ENCODE measurements around the gene SMG6.

The SMG6 gene

DNA sequence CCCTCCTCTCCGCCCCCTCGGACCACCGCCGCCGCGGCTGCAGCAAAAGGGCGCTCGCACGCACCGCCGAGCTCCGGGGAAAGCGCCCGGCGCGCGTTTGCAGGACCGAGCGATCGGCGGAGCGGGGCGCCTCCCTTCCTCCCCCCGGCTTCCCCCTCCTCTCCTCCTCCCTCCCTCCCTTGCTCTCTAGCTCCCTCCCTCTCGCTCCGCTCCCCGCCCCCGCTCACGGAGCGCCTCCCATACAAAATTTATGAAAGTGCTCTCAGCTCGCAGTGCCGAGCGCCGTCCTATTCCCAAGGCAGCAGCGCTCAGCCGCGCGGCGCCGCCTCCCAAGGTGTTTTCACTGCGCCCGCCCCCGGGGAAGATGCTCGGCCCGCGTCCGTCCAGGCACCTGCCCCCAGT is 278.4 kb downstream of the SMG6 start, which contains the start of gene RTN4RL1:
Gene RTN4RL1 (minus strand): TSS at position 115 of the 402 bp plus-strand sequence. CDS start 469 bp downstream, outside the sequence.
- H3K27me3 ChIP-seq (ENCODE audit: control insufficient read depth in 1 of 2, insufficient read depth in 2 of 2, low read length in 2 of 2), result peaks cover 43 to 62% of the 10 kb centered on the region in 2 donors
- H3K4me1 ChIP-seq (ENCODE audit: control insufficient read depth in 1 of 2, insufficient read depth in 2 of 2, low read length in 2 of 2), result peaks cover 13 to 19% of the 10 kb centered on the region in 2 donors
- no peaks in the 10 kb centered on the region for H3K36me3 ChIP-seq (ENCODE audit: control insufficient read depth in 1 of 2, insufficient read depth in 2 of 2, low read length in 2 of 2)
- peak within 1 kb of the TSS in 1 of 2 donors; percentile 25 for H3K9ac ChIP-seq (ENCODE audit: low read depth in 1 of 2, low read length in 2 of 2)
- H3K27ac ChIP-seq (ENCODE audit: low read depth, low read length), result no peak within 1 kb of the TSS
- H3K9me3 ChIP-seq (ENCODE audit: control insufficient read depth in 1 of 2, low read length in 2 of 2), result no peaks in the 10 kb centered on the region
- H3K4me3 ChIP-seq (ENCODE audit: low read depth in 1 of 2, low read length in 2 of 2), result peak within 1 kb of the TSS; percentile 50 to 64

DNA sequence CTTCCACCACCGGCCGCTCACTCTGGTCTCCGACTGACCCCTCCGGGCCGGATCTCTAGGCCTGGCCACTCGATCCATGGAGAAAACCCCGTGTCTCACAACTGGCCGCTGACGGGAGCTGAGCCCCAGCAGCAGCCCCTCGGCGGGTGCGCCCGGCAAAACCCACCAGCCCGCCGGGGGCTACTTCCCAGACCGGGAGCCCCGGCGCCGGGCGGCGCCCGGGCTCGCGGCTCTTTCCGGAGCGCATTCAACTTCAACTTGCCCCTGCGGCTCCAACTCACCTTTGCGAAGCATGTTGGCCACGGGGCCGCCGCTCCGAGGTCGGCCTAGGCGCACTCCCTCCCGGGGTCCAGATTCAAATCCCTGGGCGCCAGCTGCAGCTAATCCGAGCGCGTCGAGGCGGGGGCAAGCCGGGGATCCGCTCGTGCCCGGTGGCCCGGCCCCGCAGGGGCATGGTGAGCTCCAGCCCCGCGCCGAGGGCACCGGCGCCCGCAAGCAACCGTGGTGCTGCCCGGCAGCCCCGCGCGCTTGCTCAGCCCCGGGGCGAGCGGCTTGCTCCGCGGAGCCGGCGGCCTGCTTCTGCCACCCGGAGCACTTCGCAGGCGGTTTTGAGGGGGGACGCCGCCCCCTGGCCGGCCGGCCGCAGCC is 278.9 kb downstream of the SMG6 start:
- Histone ChIP-seq H3K4me3 (ENCODE audit: low read depth in 1 of 2, low read length in 2 of 2) (peak overlapping the region; percentile 50 to 64), H3K27ac (ENCODE audit: low read depth, low read length) (no peak overlapping the region), H3K9ac (ENCODE audit: low read depth in 1 of 2, low read length in 2 of 2) (no peak overlapping the region), H3K36me3 (ENCODE audit: control insufficient read depth in 1 of 2, insufficient read depth in 2 of 2, low read length in 2 of 2) (no peaks in the 10 kb centered on the region), H3K9me3 (ENCODE audit: control insufficient read depth in 1 of 2, low read length in 2 of 2) (no peaks in the 10 kb centered on the region), H3K4me1 (ENCODE audit: control insufficient read depth in 1 of 2, insufficient read depth in 2 of 2, low read length in 2 of 2) (peaks cover 13 to 18% of the 10 kb centered on the region in 2 donors), H3K27me3 (ENCODE audit: control insufficient read depth in 1 of 2, insufficient read depth in 2 of 2, low read length in 2 of 2) (peaks cover 45 to 66% of the 10 kb centered on the region in 2 donors)

DNA sequence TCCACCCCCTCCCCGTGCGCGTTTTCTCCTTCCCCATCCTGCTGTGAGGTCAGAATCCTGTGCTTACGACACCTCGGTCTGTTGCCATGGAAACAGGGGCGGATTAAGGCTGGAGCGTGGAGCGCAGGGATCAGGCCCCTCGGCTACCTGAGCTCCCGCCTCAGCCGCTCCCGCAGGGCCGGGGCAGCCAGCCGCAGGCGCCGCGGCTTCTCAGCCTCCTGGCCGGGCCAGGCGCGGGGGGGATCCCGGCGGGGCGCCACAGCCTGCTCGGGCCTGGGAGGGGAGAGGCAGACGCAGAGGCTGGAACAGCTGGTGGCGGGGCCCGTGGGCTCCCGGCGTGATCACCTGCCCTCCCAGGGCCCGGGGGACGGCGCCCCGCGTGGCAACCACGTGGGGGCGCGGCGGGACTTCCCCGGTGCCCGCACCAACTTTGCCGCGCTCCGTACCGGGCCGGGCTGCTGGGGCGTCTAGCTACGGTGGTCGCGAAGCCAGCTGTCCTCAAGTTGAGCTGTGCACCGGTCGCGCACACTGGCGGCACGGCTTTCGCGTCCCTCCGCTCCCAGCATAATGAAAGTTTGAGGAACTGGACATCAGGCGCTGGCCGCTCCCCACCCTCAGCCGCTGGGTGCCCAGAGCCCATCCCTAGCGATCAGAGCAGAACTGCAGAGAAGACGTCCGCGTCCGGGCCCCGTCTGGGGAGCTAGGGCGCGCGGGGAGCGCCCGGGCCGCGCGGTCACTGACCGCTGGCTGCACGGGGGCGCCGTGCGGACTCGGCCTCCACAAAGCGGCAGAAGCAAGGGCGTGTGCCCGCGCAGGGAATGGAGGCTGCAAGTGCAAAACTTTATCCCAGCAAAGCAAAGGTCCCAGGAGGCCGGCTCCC is 279.7 kb downstream of the SMG6 start:
- H3K9ac ChIP-seq (ENCODE audit: low read depth in 1 of 2, low read length in 2 of 2), result no peak overlapping the region
- H3K27me3 ChIP-seq (ENCODE audit: control insufficient read depth in 1 of 2, insufficient read depth in 2 of 2, low read length in 2 of 2), result peaks cover 51 to 70% of the 10 kb centered on the region in 2 donors
- no peak overlapping the region for H3K27ac ChIP-seq (ENCODE audit: low read depth, low read length)

DNA sequence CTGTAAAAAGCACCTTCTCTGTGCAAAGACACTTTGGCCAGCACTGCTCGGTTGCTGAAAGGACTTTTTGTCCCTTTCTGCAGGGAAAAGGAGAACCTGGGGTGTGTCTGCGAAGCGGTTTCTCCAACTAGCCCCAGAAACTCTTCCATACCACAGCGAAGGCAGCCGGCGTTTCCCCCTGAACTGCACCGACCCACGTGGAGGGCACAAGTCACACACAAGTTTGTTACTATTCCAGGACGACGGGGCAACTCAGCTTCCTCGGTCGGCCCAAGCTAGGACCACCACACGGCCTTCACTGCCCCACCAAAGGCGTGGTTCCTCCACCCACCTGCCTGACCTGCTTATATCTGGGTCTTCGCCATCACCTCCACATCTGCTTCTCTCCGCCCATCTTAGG is 280.3 kb downstream of the SMG6 start:
- Histone ChIP-seq H3K9me3 (ENCODE audit: control insufficient read depth in 1 of 2, low read length in 2 of 2) (no peaks in the 10 kb centered on the region), H3K9ac (ENCODE audit: low read depth in 1 of 2, low read length in 2 of 2) (no peak overlapping the region), H3K36me3 (ENCODE audit: control insufficient read depth in 1 of 2, insufficient read depth in 2 of 2, low read length in 2 of 2) (no peaks in the 10 kb centered on the region), H3K4me1 (ENCODE audit: control insufficient read depth in 1 of 2, insufficient read depth in 2 of 2, low read length in 2 of 2) (peaks cover 13 to 16% of the 10 kb centered on the region in 2 donors), H3K4me3 (ENCODE audit: low read depth in 1 of 2, low read length in 2 of 2) (no peak overlapping the region), H3K27me3 (ENCODE audit: control insufficient read depth in 1 of 2, insufficient read depth in 2 of 2, low read length in 2 of 2) (peaks cover 52 to 70% of the 10 kb centered on the region in 2 donors), H3K27ac (ENCODE audit: low read depth, low read length) (no peak overlapping the region)

More for the DNA sequence above, 279.7 kb downstream of the SMG6 start:
- no peaks in the 10 kb centered on the region for H3K36me3 ChIP-seq (ENCODE audit: control insufficient read depth in 1 of 2, insufficient read depth in 2 of 2, low read length in 2 of 2)
- H3K4me3 ChIP-seq (ENCODE audit: low read depth in 1 of 2, low read length in 2 of 2), result peak overlapping the region; percentile 50 to 53
- H3K4me1 ChIP-seq (ENCODE audit: control insufficient read depth in 1 of 2, insufficient read depth in 2 of 2, low read length in 2 of 2), result peaks cover 13 to 16% of the 10 kb centered on the region in 2 donors
- no peaks in the 10 kb centered on the region for H3K9me3 ChIP-seq (ENCODE audit: control insufficient read depth in 1 of 2, low read length in 2 of 2)

DNA sequence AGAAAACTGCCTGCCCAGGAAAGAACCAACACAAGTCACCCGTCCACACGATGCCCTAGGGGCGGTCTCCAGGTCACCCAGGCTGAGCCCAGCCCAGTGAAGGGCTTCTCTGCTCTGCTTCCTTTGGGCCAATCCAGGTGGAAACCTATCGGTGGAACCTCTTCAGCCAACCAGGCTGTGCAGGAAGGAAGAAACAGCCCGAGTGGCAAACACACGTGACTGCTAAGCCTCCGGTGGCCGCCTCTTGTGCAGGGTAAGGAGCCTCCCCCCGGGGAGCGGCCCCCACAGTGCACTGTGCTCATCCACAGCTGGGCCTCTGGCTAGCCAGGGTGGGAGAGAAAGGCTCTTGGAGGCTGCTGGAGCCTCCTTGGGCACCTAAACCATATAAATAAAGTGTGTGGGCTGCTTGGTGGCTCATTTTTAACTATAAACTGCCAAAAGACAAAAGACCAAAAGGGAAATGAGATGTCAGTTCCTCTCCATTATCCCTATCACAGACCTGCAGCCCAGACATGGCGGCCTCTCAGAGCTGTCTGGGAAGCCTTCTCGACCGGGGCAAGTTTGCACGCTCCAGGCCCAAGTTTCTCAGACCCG is 280.8 kb downstream of the SMG6 start:
- Histone ChIP-seq H3K9ac (ENCODE audit: low read depth in 1 of 2, low read length in 2 of 2) (no peak overlapping the region), H3K27ac (ENCODE audit: low read depth, low read length) (no peak overlapping the region), H3K36me3 (ENCODE audit: control insufficient read depth in 1 of 2, insufficient read depth in 2 of 2, low read length in 2 of 2) (no peaks in the 10 kb centered on the region)

GRCh38 chr17:2020721-2021120 is 282.9 kb downstream of the SMG6 start:
- H3K4me3 ChIP-seq (ENCODE audit: low read depth in 1 of 2, low read length in 2 of 2), result no peak overlapping the region
- peaks cover 41 to 68% of the 10 kb centered on the region in 2 donors for H3K27me3 ChIP-seq (ENCODE audit: control insufficient read depth in 1 of 2, insufficient read depth in 2 of 2, low read length in 2 of 2)

More for the DNA sequence above, 280.8 kb downstream of the SMG6 start:
- Histone ChIP-seq H3K4me1 (ENCODE audit: control insufficient read depth in 1 of 2, insufficient read depth in 2 of 2, low read length in 2 of 2) (peaks cover 13 to 16% of the 10 kb centered on the region in 2 donors), H3K27me3 (ENCODE audit: control insufficient read depth in 1 of 2, insufficient read depth in 2 of 2, low read length in 2 of 2) (peaks cover 47 to 70% of the 10 kb centered on the region in 2 donors), H3K4me3 (ENCODE audit: low read depth in 1 of 2, low read length in 2 of 2) (no peak overlapping the region), H3K9me3 (ENCODE audit: control insufficient read depth in 1 of 2, low read length in 2 of 2) (no peaks in the 10 kb centered on the region)

DNA sequence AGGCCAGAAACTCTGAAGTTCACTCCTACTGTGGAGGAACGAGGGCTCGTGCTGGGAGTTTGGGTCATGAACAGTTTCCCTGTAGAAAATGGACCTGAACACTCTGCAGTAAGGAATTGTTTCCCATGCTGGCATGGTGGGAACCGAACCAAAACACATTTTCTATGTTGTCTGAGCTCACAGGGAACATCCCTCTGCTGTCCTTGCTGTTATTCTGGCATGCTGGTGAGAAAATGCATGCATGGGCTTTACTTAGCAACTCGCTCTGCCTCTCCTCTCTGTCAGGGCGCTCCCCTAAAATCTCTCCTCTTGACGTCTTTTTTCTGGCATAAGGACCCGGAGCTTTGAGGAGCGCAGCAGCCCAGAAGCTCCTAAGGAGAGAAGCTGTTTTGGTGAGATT is 283.9 kb downstream of the SMG6 start:
- no peak overlapping the region for H3K27ac ChIP-seq (ENCODE audit: low read depth, low read length)
- no peaks in the 10 kb centered on the region for H3K36me3 ChIP-seq (ENCODE audit: control insufficient read depth in 1 of 2, insufficient read depth in 2 of 2, low read length in 2 of 2)
- H3K9ac ChIP-seq (ENCODE audit: low read depth in 1 of 2, low read length in 2 of 2), result no peak overlapping the region
- peaks cover 6 to 12% of the 10 kb centered on the region in 2 donors for H3K4me1 ChIP-seq (ENCODE audit: control insufficient read depth in 1 of 2, insufficient read depth in 2 of 2, low read length in 2 of 2)
- H3K4me3 ChIP-seq (ENCODE audit: low read depth in 1 of 2, low read length in 2 of 2), result no peak overlapping the region
- H3K9me3 ChIP-seq (ENCODE audit: control insufficient read depth in 1 of 2, low read length in 2 of 2), result no peaks in the 10 kb centered on the region
- H3K27me3 ChIP-seq (ENCODE audit: control insufficient read depth in 1 of 2, insufficient read depth in 2 of 2, low read length in 2 of 2), result peaks cover 42 to 58% of the 10 kb centered on the region in 2 donors

More at GRCh38 chr17:2020721-2021120, 282.9 kb downstream of the SMG6 start:
- H3K4me1 ChIP-seq (ENCODE audit: control insufficient read depth in 1 of 2, insufficient read depth in 2 of 2, low read length in 2 of 2), result peaks cover 7 to 16% of the 10 kb centered on the region in 2 donors
- H3K36me3 ChIP-seq (ENCODE audit: control insufficient read depth in 1 of 2, insufficient read depth in 2 of 2, low read length in 2 of 2), result no peaks in the 10 kb centered on the region
- H3K27ac ChIP-seq (ENCODE audit: low read depth, low read length), result no peak overlapping the region
- H3K9ac ChIP-seq (ENCODE audit: low read depth in 1 of 2, low read length in 2 of 2), result no peak overlapping the region
- no peaks in the 10 kb centered on the region for H3K9me3 ChIP-seq (ENCODE audit: control insufficient read depth in 1 of 2, low read length in 2 of 2)

DNA sequence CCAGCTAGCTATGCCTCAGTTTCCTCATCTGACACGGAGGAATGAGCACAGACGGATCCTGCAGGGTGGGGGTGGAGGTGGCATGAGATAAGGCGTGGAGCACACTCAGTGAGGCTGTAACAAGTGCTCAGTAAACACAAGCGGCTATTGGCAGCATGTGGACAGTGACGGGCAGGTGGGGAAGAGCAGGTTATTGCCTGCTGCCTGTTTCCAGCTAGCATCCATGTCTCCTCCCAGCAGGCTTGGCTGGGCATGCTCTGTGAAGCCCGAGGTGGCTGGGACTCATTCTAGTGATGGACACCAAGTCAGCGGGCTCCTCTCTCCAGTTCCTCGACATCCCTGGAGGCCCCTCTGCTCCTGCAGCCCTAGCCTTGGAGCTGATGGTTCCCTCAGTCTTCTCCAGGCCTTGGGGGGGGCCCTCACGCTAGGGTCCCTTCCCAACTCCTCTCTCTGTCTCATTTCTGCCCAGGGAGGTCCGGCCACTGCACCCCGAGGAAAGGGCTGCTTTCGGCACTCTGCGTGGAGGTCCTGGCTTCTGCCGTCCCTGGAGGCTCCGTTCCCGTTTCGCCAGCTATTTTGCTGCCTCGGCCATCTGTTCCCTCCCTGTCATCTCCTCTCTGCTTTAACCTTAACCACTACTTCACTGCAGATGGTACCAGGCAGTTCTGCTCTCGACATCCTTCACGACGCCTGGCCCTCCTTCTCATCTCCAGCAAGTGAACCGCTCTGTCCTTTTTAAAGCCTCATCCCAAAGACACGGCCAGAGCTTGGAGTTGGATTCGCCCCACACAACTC is 284.7 kb downstream of the SMG6 start:
- Histone ChIP-seq H3K9me3 (ENCODE audit: control insufficient read depth in 1 of 2, low read length in 2 of 2) (no peaks in the 10 kb centered on the region), H3K4me3 (ENCODE audit: low read depth in 1 of 2, low read length in 2 of 2) (no peak overlapping the region), H3K36me3 (ENCODE audit: control insufficient read depth in 1 of 2, insufficient read depth in 2 of 2, low read length in 2 of 2) (no peaks in the 10 kb centered on the region), H3K27ac (ENCODE audit: low read depth, low read length) (no peak overlapping the region), H3K9ac (ENCODE audit: low read depth in 1 of 2, low read length in 2 of 2) (no peak overlapping the region), H3K27me3 (ENCODE audit: control insufficient read depth in 1 of 2, insufficient read depth in 2 of 2, low read length in 2 of 2) (peaks cover 34 to 50% of the 10 kb centered on the region in 2 donors), H3K4me1 (ENCODE audit: control insufficient read depth in 1 of 2, insufficient read depth in 2 of 2, low read length in 2 of 2) (peaks cover under 1 to 5% of the 10 kb centered on the region in 2 donors)

DNA sequence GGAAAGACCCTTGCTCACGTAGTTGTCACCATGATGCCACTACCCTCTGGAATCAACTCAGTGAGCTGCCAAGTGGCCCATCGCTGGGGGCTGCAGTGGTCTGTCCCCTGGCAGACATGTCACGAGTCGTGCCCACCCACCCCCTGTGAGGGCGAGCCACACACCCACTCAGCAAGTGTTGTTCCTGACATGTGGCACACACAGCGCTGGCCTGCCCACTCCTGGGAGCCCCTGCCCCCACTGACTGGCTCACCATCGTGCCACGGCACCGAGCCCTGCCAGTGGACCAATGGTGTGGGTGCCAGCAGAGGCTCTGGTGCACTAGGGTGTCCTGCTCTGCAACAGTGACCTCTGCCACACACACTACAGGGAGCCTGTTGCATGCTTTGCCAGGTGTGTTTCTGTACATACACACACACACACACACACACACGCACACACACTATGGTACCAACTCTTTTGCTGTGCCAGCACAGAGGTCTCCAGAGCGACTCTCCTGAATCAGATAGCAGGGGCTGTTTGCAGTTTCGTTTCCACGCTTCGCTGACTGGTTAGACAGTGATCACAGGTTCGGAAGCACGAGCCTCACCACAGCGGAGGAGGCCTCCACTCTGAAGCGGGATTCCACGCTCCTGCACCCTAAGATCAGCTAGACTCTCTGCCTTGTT is 286.2 kb downstream of the SMG6 start:
- Histone ChIP-seq H3K4me3 (ENCODE audit: low read depth in 1 of 2, low read length in 2 of 2) (peak overlapping the region in 1 of 2 donors; percentile 32), H3K27me3 (ENCODE audit: control insufficient read depth in 1 of 2, insufficient read depth in 2 of 2, low read length in 2 of 2) (peaks cover 23 to 36% of the 10 kb centered on the region in 2 donors), H3K9ac (ENCODE audit: low read depth in 1 of 2, low read length in 2 of 2) (no peak overlapping the region), H3K9me3 (ENCODE audit: control insufficient read depth in 1 of 2, low read length in 2 of 2) (no peaks in the 10 kb centered on the region), H3K27ac (ENCODE audit: low read depth, low read length) (no peak overlapping the region), H3K36me3 (ENCODE audit: control insufficient read depth in 1 of 2, insufficient read depth in 2 of 2, low read length in 2 of 2) (no peaks in the 10 kb centered on the region), H3K4me1 (ENCODE audit: control insufficient read depth in 1 of 2, insufficient read depth in 2 of 2, low read length in 2 of 2) (peaks cover 0 to 5% of the 10 kb centered on the region in 2 donors)
